ENCODE measurements around the gene NOC2L.

The NOC2L gene

GRCh38 chr1:941015-941587, 18.0 kb downstream of the NOC2L start:
- no peak for DNase-seq

GRCh38 chr1:940107-941014, 18.7 kb downstream of the NOC2L start:
- no peak for DNase-seq

GRCh38 chr1:939511-940106, 19.4 kb downstream of the NOC2L start:
- no peak for DNase-seq

GRCh38 chr1:938711-939489, 20.2 kb downstream of the NOC2L start:
- no peak for DNase-seq

GRCh38 chr1:938088-938683, 20.9 kb downstream of the NOC2L start:
- DNase-seq, result no peak

- DNase-seq, result no peak
Measured at GRCh38 chr1:937521-937920, 21.5 kb downstream of the NOC2L start.

- no peak for DNase-seq
Measured at GRCh38 chr1:936348-937264, 22.4 kb downstream of the NOC2L start.

GRCh38 chr1:935751-936231, 23.3 kb downstream of the NOC2L start:
- DNase-seq, result no peak

GRCh38 chr1:934991-935750, 23.9 kb downstream of the NOC2L start:
- no peak for DNase-seq

GRCh38 chr1:933603-933940, 25.5 kb downstream of the NOC2L start:
- DNase-seq, result no peak

GRCh38 chr1:932776-933602, 26.1 kb downstream of the NOC2L start:
- DNase-seq, result no peak

- DNase-seq, result no peak
Measured at GRCh38 chr1:932173-932510, 26.9 kb downstream of the NOC2L start.

- no peak for DNase-seq
Measured at GRCh38 chr1:931380-932172, 27.5 kb downstream of the NOC2L start.

GRCh38 chr1:930633-931138, 28.4 kb downstream of the NOC2L start:
- no peak for DNase-seq

GRCh38 chr1:929712-930632, 29.1 kb downstream of the NOC2L start:
- no peak for DNase-seq

- DNase-seq, result no peak
Measured at GRCh38 chr1:928825-929661, 30.0 kb downstream of the NOC2L start.

GRCh38 chr1:927748-928147, 31.3 kb downstream of the NOC2L start:
- DNase-seq, result no peak

Measured in stimulated activated CD4-positive, alpha-beta T cell treated with anti-CD3 and anti-CD28 coated beads, Interleukin-2, amount 100 ng/mL, for 48 hours (primary cell).